Keratinocyte (primary cell): Measurements from ENCODE around the gene TFB1M.

Experiments used
- CTCF ChIP-seq, 3 experiments: IDR thresholded peaks in 1 of 3; conservative IDR thresholded peaks in 1 of 3; optimal IDR thresholded peaks in 1 of 3; 2 replicates in 2 of 3; 3 replicates in 1 of 3; pipeline versions ENCODE3 to v1.5.1; 2011; ENCODE audit warnings: low read length in 3 of 3, mild to moderate bottlenecking in 3 of 3, moderate library complexity in 2 of 3, control low read depth in 1 of 3, inconsistent platforms in 1 of 3; ENCODE audit not compliant: insufficient read depth in 2 of 3; ENCODE audit errors: extremely low read depth in 1 of 3
- EZH2 ChIP-seq: IDR thresholded peaks from one replicate; pipeline ENCODE4 v1.6.1; 2012; ENCODE audit warnings: inconsistent platforms, mild to moderate bottlenecking, low read length, moderate library complexity

- TF ChIP-seq CTCF (optimal IDR thresholded peaks at IDR 0.05 in 1 of 3, IDR thresholded peaks at IDR 0.05 in 1 of 3, conservative IDR thresholded peaks at IDR 0.05 in 1 of 3; ENCODE audit: extremely low read depth in 1 of 3, insufficient read depth in 2 of 3, low read length in 3 of 3): no peak
- TF ChIP-seq EZH2: no peak
These were observed 13.8 kb upstream of the TFB1M start for GRCh38 chr6:155328074-155328538.
